ENCODE measurements around the gene PUM1.

Gene PUM1

DNA sequence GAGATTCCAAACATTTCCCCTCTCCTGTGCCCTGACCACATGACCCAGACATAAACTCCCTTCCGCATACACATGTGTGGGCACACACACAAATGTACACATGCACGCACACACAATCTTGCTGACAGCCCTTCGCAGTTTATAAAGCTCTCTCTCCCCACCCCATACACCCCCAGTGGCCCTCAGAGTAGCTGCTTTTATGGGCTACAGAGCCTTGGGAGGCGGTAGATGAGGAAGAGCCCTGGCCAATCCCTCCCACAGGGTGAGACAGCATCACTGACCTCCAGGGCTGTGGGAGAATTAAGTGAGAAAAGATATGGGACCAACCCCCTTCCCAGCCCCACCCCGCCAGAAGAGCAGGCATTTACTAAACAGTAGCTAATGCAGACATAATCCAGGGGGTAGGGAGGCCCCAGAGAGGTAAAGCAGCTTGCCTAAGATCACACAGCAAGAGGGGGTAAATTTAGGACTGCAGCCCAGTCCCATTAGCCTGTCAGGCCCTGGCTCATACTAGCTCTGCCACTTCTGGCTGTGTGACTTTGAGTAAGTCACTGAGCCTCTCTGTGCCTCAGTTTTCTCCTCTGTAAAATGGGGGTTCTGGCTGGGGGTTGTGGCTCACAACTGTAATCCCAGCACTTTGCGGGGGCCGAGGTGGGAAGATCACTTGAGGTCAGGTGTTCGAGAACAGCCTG is 162.0 kb downstream of the PUM1 start:
- no peak for DNase-seq

DNA sequence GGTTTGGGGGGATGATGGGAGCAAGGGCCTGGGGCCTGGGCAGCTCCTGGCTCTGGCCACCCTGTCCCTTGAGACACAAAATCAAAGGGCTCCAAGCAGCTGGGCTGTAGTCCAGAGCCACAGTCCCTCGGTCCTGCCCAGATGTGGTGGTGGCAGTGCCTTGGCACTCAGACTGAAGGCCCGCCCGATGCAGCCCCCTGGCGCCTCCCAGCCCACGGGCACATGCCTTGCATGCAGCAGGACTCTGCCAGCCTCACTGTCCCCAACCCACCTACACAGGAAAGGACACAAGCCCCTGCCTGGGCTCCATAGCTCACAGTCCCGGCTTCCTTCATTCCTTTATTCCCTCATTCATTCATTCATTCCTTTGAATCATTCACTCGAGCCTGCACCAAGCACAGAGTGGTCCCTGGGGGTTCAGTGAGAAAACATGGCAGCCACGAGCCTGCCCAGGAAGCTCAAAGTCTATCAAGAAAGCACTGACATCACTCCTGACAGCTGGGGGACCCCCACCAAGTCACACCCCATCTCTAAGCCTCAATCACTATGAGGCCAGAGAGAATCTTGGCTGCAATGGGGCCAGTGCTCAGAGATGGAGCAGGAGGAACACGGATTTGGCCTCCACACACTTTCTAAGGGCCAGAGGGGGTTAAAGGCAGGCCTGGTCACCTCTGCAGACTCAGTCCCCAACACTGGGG is 162.8 kb downstream of the PUM1 start:
- DNase-seq = no peak

DNA sequence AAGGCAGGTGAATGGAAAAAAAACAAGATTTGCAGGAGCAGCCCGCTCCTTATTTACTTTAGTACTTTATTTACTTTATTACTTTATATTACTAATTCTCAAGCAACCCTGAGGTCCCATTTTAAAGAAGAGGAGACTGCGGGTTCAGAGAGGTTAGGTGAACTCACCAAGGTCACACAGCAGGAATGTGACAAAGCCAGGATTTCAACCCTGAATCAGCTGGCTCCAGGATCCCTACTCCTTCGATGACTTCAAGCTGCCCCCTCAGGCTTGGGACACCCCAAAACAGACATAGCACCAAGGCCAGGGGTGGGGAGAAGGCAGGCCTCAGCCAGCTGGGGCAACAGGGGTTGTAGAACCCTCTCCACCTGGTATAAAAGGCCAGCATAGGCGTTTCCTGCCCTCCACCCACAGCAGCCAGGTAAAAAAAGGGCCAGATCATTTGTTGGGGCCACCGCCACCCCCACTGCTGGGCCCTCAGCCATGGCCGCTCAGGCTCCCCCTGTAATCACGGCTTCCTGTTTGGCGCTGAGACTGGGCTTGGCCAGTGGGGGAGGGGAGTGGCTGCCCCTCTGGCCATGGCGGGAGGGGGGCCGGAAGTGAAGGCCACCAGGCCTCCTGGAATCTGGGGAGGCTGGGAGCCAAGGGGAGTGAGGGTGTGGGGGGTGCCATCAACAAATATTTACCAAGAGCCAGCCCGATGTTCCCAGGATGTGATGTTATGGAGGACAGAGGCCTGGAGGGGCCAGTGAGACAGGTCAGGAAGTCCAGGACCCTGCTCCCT is 163.5 kb downstream of the PUM1 start:
- no peak for DNase-seq

DNA sequence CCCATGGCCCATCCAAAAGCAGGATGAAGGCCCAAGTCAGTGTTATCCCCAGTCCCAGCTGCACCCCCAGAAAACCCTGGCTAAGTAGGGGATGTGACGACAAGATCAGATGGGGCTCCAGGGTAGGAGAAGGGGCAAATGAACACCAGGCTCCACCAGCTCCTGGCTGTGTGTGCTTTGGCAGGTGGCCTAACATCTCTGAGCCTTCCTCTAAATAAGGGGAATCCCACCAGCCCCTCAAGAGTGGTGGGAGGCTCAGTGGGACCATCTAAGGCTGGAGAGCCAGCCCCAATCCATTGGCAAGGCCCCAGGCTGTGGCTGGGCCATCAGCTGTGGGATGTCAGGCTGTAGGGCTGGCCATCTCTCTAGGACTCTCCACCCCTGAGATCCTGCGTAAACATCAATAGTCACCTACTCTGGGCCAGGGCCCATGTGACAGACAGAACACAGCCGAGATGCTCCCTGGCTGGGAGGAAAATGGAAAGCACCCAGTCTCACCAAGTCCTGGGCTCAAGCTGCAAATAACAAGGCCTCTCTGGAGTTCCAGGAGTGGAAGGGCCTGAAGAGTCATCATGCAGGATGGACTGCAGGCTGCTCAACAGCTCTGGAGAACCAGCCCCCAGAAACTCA is 164.5 kb downstream of the PUM1 start:
- DNase-seq = no peak

DNA sequence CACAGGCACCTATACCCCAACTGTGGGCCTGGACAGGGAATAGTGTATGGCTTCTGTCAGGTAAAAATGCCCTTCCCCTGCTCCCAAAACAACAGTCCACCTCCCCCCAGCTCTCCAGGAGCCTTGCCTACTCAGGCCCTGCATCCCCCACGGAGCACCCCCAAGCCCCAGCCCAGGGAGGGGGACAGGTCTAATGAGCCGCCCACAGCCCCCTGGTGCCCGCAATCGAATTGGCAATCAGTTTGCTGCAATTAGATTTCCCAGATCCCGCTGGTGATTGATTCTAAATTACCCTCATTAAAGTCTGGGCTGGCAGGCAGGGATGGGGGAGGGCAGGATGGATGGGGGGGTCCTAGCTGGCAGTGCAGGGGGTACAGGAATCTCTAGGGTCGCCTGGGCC is 165.0 kb downstream of the PUM1 start:
- no peak for DNase-seq

DNA sequence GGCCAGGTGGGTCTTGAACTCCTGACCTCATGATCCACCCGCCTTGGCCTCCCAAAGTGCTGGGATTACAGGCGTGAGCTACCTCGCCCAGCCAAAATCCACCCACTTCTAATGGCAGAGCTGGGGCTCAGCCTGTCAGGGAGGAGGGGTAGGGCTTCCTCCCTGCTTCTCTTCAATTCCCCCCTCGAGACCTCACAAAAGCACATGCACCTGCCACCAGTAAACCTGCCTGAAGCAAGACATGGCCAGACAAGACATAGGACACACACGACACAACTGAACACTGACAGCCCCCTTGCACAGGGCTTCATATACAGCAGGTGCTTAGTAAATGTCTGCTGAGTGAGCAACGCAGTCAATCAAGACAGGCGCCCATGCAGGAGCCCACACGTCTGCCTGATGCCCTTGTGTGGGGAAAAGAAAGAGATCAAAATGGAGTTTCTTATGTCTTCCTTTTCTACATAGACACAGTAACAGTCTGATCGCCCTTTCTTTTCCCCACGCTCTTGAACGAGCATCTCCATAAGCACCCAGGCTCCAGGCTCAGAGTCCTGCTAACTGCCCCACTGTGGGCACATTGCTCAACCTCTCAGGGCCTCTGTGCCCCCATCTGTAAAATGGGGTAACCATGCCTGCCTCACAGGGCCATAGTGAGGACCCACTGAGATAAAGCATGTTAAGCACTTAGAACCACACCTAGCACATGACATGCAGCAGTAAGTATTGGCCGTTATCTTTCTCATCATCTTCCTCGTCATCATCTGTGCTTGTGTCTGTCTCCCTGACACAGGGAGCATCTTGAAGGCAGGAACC is 165.7 kb downstream of the PUM1 start:
- no peak for DNase-seq

DNA sequence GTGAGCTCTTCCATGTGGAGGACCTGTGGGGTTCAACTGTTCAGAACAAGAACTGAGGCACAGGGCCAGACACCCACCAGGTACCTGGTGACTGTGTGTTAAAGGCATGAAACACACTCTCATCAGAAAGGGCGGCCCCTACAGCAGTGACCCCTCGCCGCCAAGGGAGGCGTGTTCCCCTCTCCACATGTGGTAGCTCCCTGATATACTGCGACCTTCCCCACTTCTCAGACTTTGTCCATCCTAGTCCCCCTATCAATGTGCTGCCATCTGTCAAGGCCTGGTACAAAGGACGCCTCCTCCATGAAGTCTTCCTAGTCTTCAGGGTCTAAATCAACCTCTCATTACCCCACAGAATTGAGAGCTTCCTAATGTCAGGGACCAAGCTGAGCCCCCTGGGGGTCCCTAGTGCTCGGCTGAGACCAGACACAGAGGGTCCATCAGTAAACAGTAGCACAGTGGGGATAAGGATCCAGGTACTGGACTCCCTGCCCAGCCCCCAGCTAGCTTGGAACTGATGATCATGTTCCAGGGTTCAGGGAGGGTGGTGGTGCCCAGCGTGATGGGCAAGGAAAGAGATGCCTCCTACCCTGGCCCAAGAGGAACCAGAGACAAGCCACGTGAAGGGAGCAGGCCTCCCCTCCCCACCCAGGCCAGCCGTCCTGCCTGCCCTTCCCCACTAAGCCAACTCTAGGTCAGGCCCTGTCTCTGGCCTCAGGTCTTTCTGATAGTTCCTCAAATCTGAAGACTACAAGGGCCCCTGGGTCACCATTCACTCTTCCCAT is 167.3 kb downstream of the PUM1 start:
- DNase-seq = no peak

DNA sequence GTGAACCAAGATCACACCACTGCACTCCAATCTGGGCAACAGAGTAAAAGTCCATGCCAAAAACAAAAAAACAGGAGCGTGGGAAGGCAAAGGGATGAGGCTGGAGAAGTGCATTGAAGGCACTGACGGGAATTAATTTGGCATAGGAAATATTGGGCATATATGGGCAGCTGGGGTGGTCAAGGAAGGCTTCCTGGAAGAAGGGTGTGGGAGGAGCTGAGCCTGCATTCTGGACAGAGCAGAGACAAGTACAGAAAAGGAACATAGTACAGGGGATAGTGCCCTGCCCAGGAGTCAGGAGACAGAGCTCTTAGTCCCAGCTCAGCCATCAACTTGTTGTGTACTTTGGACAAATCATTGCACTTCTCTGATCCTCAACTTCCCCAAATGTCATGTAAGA is 168.6 kb downstream of the PUM1 start:
- no peak for DNase-seq

DNA sequence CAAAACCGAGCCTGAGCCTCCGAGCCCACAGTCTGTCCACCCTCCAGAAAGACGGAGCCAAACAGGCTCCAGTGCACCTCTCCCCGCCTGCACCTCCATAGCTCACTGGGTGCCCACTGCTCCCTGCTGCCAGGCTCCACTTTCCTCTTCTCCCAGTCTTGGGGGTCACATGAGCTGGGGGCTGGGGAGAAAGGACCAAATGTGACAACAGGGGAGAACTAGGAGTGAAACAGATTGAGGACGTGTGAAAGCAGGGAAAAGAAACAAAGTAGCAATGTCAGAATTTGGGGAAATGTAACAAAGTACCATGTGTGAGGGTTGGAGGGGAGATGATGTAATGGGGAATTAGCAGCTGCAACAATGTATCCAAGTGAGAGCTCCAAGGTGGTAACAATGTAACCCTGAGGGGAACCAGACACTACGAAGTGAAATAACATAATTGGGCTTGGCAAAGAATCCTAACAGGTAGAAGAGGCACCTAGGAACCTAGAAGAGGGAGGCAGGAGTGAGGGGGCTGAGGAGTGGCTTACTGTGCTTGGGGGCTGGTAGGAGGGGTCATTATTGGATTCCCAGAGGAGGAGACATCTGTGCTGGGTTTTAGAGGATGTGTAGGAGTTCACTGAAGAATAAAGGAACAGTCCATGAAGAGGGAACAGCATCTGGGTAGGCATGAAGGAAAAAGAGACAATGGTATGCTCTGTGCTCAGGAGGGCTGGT is 169.4 kb downstream of the PUM1 start:
- no peak for DNase-seq

DNA sequence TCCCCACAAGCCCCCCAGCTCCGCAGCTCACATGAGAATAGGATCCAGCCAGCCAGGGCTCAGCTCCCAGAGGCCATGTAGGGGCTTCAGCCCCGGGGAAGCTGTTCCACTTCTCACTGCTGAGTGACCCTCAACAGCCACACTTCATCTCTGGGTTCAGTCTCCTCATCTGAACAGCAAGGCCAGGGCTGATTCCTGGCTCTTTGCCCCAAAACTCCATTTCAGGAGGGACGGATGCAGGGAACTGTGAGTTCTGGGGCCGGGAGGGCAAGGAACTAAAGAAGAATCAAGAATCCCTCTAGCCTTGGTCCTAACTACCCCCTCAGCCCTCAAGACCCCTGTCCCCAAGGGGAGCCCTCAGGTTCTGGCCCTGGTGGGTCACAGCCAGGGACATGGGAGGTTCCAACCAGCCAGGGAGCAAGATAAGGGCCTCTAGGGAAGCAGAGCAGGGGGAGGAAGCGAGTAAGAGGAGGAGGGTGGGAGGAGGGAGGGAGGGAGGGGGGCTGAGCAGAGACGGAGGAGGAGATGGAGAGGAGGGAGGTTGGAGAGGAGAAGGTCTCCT is 170.1 kb downstream of the PUM1 start:
- DNase-seq = no peak

DNA sequence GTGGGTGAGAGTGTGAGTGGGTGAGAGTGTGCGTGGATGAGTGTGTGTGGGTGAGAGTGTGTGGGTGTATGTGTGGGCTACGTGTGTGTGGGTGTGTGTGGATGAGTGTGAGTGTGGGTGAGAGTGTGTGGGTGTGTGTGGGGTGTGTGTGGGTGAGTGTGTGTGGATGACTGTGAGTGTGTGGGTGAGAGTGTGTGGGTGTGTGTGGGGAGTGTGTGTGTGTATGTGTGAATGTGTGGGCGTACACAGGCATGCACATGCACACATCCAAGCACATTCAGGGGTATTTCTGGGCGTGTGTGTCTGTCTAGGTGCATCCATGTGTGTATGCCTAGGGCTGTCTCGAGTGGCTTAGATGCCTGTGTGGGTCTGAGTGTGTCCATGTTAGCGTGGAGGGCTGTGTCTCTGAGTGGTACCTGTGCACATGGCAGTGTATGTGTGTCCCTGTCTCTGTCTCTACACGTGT is 171.0 kb downstream of the PUM1 start:
- DNase-seq = no peak

DNA sequence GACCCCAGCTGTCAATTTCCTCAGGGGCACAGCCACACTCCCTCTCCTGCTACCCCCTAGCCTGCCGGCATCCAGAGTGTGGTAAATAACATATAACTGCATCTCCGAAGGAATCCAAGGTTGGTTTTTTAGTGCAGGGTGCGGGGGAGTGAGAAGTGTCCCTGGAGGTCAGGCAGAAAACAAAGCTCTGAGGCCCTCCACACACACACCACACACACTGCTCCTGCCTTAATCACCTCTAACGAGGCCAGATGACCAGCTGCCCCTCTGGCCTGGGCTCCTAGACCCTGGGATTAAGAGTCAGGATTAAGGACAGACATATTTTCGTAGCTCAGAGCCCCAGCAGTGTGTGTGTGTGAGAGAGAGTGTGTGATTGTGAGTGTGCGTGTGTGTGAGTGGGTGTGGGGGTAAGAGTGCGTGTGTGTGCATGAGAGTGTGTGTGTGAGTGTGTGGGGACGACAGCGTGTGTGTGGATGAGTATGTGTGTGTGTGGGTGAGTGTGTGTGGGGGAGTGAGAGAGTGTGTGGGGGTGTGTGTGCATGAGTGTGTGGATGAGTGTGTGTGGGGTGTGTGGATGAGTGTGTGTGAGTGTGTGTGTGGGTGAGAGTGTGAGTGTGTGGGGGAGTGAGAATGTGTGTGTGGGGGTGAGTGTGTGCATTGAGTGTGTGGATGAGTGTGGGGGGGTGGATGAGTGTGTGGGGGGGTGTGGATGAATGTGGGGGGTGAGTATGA is 171.6 kb downstream of the PUM1 start:
- DNase-seq = no peak

DNA sequence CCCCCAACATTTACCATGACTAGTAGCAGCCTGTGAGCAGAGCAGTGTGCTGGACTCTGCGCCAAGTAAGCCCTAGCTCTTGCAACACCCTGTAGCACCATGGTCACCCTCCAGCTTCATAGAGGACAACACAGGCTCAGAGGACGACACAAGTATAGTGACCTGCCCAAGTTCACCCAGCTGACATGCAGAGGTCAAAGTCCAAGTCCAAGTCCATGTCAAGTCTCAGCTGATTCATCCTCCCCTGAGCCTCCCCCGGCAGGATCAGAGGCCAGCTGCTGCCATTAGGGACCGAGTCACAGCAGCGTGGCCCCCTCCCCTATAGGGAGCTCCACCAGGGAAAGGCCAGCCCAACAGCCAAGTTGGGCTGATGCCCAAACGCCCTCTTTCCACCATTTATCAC is 172.8 kb downstream of the PUM1 start:
- no peak for DNase-seq

DNA sequence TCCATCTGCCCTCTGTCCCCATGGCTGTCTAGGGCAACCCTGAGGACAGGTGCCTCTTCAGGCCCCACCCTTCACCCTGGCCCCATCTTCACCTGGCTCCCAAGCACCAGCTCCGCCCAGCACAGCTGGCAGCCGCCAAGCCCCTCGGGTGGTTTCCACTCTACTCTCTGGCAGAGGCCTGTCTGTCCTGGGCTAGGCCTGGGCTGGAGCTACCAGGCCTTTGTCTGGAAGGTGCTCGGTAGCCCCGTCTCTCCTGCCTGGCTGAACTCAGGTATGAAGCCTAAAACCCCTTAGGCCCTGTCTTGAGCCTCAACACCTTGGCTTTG is 174.3 kb downstream of the PUM1 start:
- no peak for DNase-seq

DNA sequence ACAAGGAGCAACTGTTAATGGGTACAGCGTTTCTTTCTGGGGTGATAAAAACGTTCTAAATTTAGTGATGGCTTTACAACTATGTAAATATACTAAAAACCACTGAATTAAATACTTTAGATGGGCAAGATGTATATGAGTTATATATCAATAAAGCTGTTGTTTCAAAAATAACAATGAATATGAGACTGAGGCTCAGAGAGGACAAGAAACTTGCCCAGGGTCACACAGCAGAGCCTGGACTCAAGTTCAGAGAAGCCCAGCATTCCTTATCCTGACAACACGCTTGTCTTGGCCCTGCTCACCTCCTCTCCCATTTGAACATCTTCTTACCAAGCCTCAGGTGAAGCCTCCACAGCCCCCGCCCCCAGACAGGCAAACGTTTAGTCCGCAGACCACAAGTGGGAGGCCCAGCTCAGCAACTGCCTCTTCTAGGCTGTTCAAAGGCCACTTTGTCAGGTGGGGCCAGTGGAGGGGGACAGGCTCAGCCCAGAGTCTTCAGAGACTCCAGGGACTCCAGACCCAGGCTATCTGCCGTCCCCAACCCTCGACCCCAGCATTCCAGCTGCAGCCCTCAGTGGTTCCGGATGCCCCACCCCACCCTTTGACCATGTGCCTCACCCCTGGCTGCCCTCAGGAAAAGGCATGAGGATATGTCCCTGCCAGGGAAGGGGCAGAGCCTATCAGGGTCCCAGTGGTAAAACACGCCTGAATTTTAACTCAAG is 174.9 kb downstream of the PUM1 start:
- DNase-seq = no peak

DNA sequence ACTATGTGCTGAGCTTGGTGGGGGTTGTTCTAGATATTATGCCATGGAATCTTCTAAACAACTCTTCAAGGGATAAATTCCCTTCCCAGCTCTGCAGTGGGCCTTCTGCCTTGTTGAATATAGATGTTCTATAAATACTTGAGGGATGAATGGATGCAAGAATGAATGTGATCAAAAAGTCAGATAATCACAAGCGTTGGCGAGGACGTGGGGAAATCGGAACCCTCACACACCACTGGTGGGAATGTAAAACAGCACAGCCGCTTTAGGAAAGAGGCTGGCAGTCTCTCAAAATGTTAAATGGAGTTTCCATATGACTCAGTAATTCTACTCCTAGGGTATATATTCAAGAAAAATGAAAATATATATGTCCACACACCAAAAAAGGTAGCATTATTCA is 176.0 kb downstream of the PUM1 start:
- DNase-seq = no peak

DNA sequence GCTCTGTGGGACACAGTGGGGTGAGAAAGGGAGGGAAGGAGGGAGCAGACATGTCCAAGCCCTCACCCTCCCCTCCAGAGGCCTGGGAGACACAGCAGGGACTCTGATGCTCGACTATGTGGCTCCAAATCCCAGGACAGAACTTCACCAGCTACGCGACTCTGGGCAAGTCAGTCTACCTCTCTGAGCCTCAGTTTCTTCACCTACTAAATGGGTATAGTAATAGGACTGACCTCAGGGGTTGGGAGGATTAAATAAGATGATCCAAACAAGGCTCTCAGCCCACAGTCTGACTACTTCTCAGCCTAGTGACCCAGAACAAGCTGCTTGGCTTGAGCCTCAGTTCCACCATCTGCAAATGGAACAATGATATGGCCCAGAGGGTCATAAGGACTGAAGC is 176.5 kb downstream of the PUM1 start:
- DNase-seq = no peak

DNA sequence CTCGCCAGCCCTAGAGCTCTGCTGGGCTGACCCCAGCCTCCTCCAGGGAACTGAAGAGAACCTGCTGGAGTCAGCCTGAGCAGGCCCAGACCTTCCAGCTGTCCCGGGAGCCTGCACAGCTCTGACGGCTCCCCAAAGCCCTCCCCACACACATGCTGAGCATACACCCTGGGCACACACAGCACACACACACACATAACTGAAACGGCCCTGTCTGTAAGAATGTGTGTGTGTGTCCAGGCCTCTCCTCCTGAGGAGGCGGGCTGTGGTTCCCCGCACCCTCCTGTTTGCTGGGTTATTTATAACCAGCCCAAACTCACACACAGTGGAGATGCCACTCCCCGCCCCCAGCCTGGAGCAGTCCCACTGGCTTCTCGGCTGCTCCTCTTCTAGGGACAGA is 177.1 kb downstream of the PUM1 start:
- DNase-seq = no peak
